Ascending aorta (tissue), 2 donors: ENCODE results near the gene P2RX3. TPM values are rescaled to one million over a fixed set of nuclear protein-coding genes. Genes with fewer than 3 reads are reported as not detected.

Experiments
- DNase-seq, 2 donors: peaks; one replicate each; pipeline ENCODE4 v3.0.0-alpha.2; 2019; ENCODE audit warnings: low spot score in 2 of 2
- H3K27ac ChIP-seq, 2 donors: fragments of 200-600 bp; sonication (generic); one replicate each; pipeline ENCODE4 v1.5.1; 2016 to 2017; ENCODE audit warnings: mild to moderate bottlenecking in 1 of 2
- H3K27me3 ChIP-seq: fragments of 200-600 bp; sonication (generic); one replicate; pipeline ENCODE4 v1.5.1; 2017
- H3K36me3 ChIP-seq, 2 donors: fragments of 200-600 bp; sonication (generic); one replicate each; pipeline ENCODE4 v1.5.1; 2016
- H3K4me1 ChIP-seq, 2 donors: fragments of 200-600 bp; sonication (generic); one replicate each; pipeline ENCODE4 v1.5.1; 2016 to 2017; ENCODE audit warnings: mild to moderate bottlenecking in 1 of 2
- H3K4me3 ChIP-seq, 2 donors: fragments of 200-600 bp; sonication (generic); one replicate each; pipeline ENCODE4 v1.5.1; 2016 to 2017; ENCODE audit warnings: mild to moderate bottlenecking in 1 of 2
- H3K9me3 ChIP-seq, 2 donors: fragments of 200-600 bp; sonication (generic); one replicate each; pipeline ENCODE4 v1.5.1; 2016
- CTCF ChIP-seq, 3 experiments: fragments of 200-600 bp in 2 of 3; fragments of 450-650 bp in 1 of 3; sonication (generic) in 2 of 3; IDR thresholded peaks; one replicate each; pipeline ENCODE4 v1.5.1; 2016 to 2019; ENCODE audit warnings: antibody characterized with exemption in 3 of 3, mild to moderate bottlenecking in 1 of 3, moderate library complexity in 1 of 3
- intact Hi-C: fragments of 100-400 bp; cut with DNase I; formaldehyde crosslinking; loops from one replicate; pipeline ENCODE4 v1.15.1; 2023
- total RNA-seq: library from RNA; depleted of rRNA; stranded (reverse); fragments of >200 nt; gene quantifications from one replicate; pipeline ENCODE4 v1.1.0, GENCODE V29; 2016

The P2RX3 gene
- total RNA-seq, 1 donor from 2014 or later = not detected

- no peak overlapping the region for H3K4me3 ChIP-seq
- no peaks in the 10 kb centered on the region for H3K27me3 ChIP-seq
- H3K36me3 ChIP-seq = peaks cover 46 to 55% of the 10 kb centered on the region in 2 donors
- no peak for TF ChIP-seq CTCF (IDR thresholded peaks at IDR 0.05)
- peaks cover 9 to 11% of the 10 kb centered on the region in 2 donors for H3K9me3 ChIP-seq
- H3K27ac ChIP-seq = no peak overlapping the region
- intact Hi-C loops = no loop called here
- no peak for DNase-seq
- H3K4me1 ChIP-seq = peaks cover 0 to 4% of the 10 kb centered on the region in 2 donors
Observed at GRCh38 chr11:57297221-57297620, 40.9 kb upstream of the P2RX3 start.

GRCh38 chr11:57299150-57299737 is 38.9 kb upstream of the P2RX3 start:
- H3K36me3 ChIP-seq = peaks cover 66 to 73% of the 10 kb centered on the region in 2 donors
- no peak for DNase-seq
- no peaks in the 10 kb centered on the region for H3K27me3 ChIP-seq
- TF ChIP-seq CTCF (IDR thresholded peaks at IDR 0.05) = no peak
- H3K4me3 ChIP-seq = no peak overlapping the region
- peaks cover 3 to 4% of the 10 kb centered on the region in 2 donors for H3K4me1 ChIP-seq
- intact Hi-C loops = no loop called here
- no peak overlapping the region for H3K27ac ChIP-seq
- peaks cover 9 to 11% of the 10 kb centered on the region in 2 donors for H3K9me3 ChIP-seq

- peaks cover 9 to 11% of the 10 kb centered on the region in 2 donors for H3K9me3 ChIP-seq
- H3K27ac ChIP-seq = no peak overlapping the region
- H3K27me3 ChIP-seq = no peaks in the 10 kb centered on the region
- H3K36me3 ChIP-seq = peaks cover 66 to 83% of the 10 kb centered on the region in 2 donors
- TF ChIP-seq CTCF (IDR thresholded peaks at IDR 0.05) = no peak
- H3K4me1 ChIP-seq = peaks cover 0 to 15% of the 10 kb centered on the region in 2 donors
- intact Hi-C loops = no loop called here
- H3K4me3 ChIP-seq = no peak overlapping the region
- no peak for DNase-seq
Observed at GRCh38 chr11:57300785-57301184, 37.4 kb upstream of the P2RX3 start.

- Histone ChIP-seq H3K27ac (no peak overlapping the region), H3K4me1 (peaks cover 0 to 21% of the 10 kb centered on the region in 2 donors), H3K36me3 (peaks cover 66 to 89% of the 10 kb centered on the region in 2 donors), H3K27me3 (no peaks in the 10 kb centered on the region), H3K9me3 (peaks cover 9 to 11% of the 10 kb centered on the region in 2 donors), H3K4me3 (no peak overlapping the region)
- intact Hi-C loops = no loop called here
- TF ChIP-seq CTCF (IDR thresholded peaks at IDR 0.05) = no peak
- no peak for DNase-seq
Observed at GRCh38 chr11:57301711-57302423, 36.3 kb upstream of the P2RX3 start.

GRCh38 chr11:57302489-57302888 is 35.7 kb upstream of the P2RX3 start:
- H3K9me3 ChIP-seq = peaks cover 9 to 11% of the 10 kb centered on the region in 2 donors
- H3K4me1 ChIP-seq = peaks cover 0 to 27% of the 10 kb centered on the region in 2 donors
- no peak for TF ChIP-seq CTCF (IDR thresholded peaks at IDR 0.05)
- intact Hi-C loops = no loop called here
- peaks cover 65 to 89% of the 10 kb centered on the region in 2 donors for H3K36me3 ChIP-seq
- H3K27ac ChIP-seq = no peak overlapping the region
- no peaks in the 10 kb centered on the region for H3K27me3 ChIP-seq
- no peak for DNase-seq
- H3K4me3 ChIP-seq = no peak overlapping the region
